Measurements from ENCODE around the gene RAD51B. TPM values are rescaled to one million over a fixed set of nuclear protein-coding genes. Genes with fewer than 3 reads are reported as not detected.
A peak's percentile ranks its signal among the peaks of the same experiment; 100 is the strongest.

The RAD51B gene
- total RNA-seq, 1 experiment from 2014 or later, result 8.5 TPM

DNA sequence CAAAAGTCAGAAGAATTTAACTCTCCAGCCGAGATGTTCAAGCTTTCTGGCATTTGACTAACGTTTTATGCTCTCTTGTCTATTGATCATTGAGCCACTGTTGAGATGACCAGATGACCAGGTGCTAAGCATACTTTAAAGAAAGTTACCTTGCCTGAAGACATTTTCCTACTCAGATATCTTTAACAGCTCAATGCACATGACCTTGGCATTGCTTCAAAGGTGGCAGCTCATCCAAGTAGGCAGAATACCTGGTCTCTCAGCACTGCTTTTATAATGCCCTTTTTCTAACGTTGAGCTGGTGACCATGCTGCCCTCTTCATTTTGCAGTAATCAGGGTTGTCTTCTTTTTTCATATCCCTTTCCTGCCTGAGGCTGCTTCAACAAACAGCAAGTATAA lies 358.1 kb downstream of the RAD51B start:
- H3K36me3 ChIP-seq (ENCODE audit: control insufficient read depth, insufficient read depth, low read length), result no peaks in the 10 kb centered on the region
- ATAC-seq, result no peak

DNA sequence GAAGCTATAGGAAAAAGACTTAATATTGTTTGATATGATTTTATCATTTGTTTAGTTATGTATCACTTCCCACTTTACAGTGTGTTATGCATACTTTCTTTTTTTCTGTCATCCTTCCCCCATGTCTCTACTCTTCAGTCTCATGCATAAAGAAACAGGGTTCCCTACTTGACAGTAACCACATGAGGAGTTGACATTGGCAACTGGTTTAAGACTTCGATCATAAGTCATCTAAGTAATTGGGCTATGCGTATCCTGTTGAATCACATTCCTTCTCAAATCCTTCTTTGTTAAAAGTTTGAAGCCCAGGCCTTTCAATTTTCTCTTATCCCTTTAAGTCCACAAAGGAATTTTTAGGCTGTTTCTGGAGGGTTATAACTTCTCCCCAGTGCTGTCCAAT lies 358.7 kb downstream of the RAD51B start:
- H3K27ac ChIP-seq (ENCODE audit: low read length), result peak overlapping the region; percentile 54; the same call in 1 of the 2 replicates
- in situ Hi-C loops (cut with HindIII; ENCODE audit: low pct_unique_long_range_greater_than_20kb, low sequenced_read_pairs), result no loop called here
- no TSS peak for BruUV-seq (replicated peaks)
- TF ChIP-seq, protein P1, sequence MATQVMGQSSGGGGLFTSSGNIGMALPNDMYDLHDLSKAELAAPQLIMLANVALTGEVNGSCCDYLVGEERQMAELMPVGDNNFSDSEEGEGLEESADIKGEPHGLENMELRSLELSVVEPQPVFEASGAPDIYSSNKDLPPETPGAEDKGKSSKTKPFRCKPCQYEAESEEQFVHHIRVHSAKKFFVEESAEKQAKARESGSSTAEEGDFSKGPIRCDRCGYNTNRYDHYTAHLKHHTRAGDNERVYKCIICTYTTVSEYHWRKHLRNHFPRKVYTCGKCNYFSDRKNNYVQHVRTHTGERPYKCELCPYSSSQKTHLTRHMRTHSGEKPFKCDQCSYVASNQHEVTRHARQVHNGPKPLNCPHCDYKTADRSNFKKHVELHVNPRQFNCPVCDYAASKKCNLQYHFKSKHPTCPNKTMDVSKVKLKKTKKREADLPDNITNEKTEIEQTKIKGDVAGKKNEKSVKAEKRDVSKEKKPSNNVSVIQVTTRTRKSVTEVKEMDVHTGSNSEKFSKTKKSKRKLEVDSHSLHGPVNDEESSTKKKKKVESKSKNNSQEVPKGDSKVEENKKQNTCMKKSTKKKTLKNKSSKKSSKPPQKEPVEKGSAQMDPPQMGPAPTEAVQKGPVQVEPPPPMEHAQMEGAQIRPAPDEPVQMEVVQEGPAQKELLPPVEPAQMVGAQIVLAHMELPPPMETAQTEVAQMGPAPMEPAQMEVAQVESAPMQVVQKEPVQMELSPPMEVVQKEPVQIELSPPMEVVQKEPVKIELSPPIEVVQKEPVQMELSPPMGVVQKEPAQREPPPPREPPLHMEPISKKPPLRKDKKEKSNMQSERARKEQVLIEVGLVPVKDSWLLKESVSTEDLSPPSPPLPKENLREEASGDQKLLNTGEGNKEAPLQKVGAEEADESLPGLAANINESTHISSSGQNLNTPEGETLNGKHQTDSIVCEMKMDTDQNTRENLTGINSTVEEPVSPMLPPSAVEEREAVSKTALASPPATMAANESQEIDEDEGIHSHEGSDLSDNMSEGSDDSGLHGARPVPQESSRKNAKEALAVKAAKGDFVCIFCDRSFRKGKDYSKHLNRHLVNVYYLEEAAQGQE (IDR thresholded peaks at IDR 0.05; ENCODE audit: insufficient read depth in 1 of 2, low read depth in 2 of 2, low read length in 1 of 2), result no peak
- TF ChIP-seq SIN3A (IDR thresholded peaks at IDR 0.05; ENCODE audit: borderline replicate concordance, insufficient read depth, low read depth, low read length), result no peak
- no peak for TF ChIP-seq TCF7L2 (IDR thresholded peaks at IDR 0.05; ENCODE audit: low read depth, low read length)
- TF ChIP-seq POLR2AphosphoS5 (IDR thresholded peaks at IDR 0.05; ENCODE audit: low read depth, low read length), result no peak
- TF ChIP-seq, protein P2, sequence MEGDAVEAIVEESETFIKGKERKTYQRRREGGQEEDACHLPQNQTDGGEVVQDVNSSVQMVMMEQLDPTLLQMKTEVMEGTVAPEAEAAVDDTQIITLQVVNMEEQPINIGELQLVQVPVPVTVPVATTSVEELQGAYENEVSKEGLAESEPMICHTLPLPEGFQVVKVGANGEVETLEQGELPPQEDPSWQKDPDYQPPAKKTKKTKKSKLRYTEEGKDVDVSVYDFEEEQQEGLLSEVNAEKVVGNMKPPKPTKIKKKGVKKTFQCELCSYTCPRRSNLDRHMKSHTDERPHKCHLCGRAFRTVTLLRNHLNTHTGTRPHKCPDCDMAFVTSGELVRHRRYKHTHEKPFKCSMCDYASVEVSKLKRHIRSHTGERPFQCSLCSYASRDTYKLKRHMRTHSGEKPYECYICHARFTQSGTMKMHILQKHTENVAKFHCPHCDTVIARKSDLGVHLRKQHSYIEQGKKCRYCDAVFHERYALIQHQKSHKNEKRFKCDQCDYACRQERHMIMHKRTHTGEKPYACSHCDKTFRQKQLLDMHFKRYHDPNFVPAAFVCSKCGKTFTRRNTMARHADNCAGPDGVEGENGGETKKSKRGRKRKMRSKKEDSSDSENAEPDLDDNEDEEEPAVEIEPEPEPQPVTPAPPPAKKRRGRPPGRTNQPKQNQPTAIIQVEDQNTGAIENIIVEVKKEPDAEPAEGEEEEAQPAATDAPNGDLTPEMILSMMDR (IDR thresholded peaks at IDR 0.05), result no peak
- no peaks in the 10 kb centered on the region for H3K36me3 ChIP-seq (ENCODE audit: control insufficient read depth, insufficient read depth, low read length)
- no peak for ATAC-seq
- H3K4me3 ChIP-seq (ENCODE audit: low read depth in 2 of 2, low read length in 2 of 2), result no peak overlapping the region
- ChIA-PET CTCF (no interaction called here), POLR2A (no interaction called here)
- no peaks in the 10 kb centered on the region for H3K27me3 ChIP-seq (ENCODE audit: control insufficient read depth, insufficient read depth, low read length)
- no peaks in the 10 kb centered on the region for H3K9me3 ChIP-seq (ENCODE audit: control insufficient read depth, insufficient read depth, low read depth, low read length)
- DNase-seq (ENCODE audit: low read depth, low spot score), result no peak
- H3K4me1 ChIP-seq (ENCODE audit: control insufficient read depth, insufficient read depth, low read length), result 0 out of 2 replicates have a peak, but pooled peaks cover 2% of the 10 kb centered on the region
- intact Hi-C loops (cut with micrococcal nuclease; ENCODE audit: unreplicated experiment), result no loop called here

More for the DNA sequence above, 358.1 kb downstream of the RAD51B start:
- ChIA-PET POLR2A (no interaction called here), CTCF (no interaction called here)
- in situ Hi-C loops (cut with HindIII; ENCODE audit: low pct_unique_long_range_greater_than_20kb, low sequenced_read_pairs), result no loop called here
- H3K27me3 ChIP-seq (ENCODE audit: control insufficient read depth, insufficient read depth, low read length), result no peaks in the 10 kb centered on the region
- no peak overlapping the region for H3K4me3 ChIP-seq (ENCODE audit: low read depth in 2 of 2, low read length in 2 of 2)
- no peak for DNase-seq (ENCODE audit: low read depth, low spot score)
- no peak for TF ChIP-seq TCF7L2 (IDR thresholded peaks at IDR 0.05; ENCODE audit: low read depth, low read length)
- TF ChIP-seq SIN3A (IDR thresholded peaks at IDR 0.05; ENCODE audit: borderline replicate concordance, insufficient read depth, low read depth, low read length), result no peak
- TF ChIP-seq, protein P2 (IDR thresholded peaks at IDR 0.05), result no peak
- no peak for TF ChIP-seq POLR2AphosphoS5 (IDR thresholded peaks at IDR 0.05; ENCODE audit: low read depth, low read length)
- TF ChIP-seq, protein P1 (IDR thresholded peaks at IDR 0.05; ENCODE audit: insufficient read depth in 1 of 2, low read depth in 2 of 2, low read length in 1 of 2), result no peak
- H3K4me1 ChIP-seq (ENCODE audit: control insufficient read depth, insufficient read depth, low read length), result 0 out of 2 replicates have a peak, but pooled peaks cover 6% of the 10 kb centered on the region
- no TSS peak for BruUV-seq (replicated peaks)
- H3K27ac ChIP-seq (ENCODE audit: low read length), result peak overlapping the region; percentile 41; the same call in 1 of the 2 replicates
- intact Hi-C loops (cut with micrococcal nuclease; ENCODE audit: unreplicated experiment), result no loop called here
- no peaks in the 10 kb centered on the region for H3K9me3 ChIP-seq (ENCODE audit: control insufficient read depth, insufficient read depth, low read depth, low read length)
